IMR-90 (cell line): ENCODE results near the gene CTSO. TPM values are rescaled to one million over a fixed set of nuclear protein-coding genes. Genes with fewer than 3 reads are reported as not detected.

ENCODE experiments used
- ATAC-seq: fragments of 200-7000 bp; cut with Tn5 transposase; 2 replicates; pipeline ENCODE4 v1.9.1; 2020; ENCODE audit warnings: low read depth, mild to moderate bottlenecking, moderate library complexity
- BruUV-seq: library from RNA; stranded (reverse); fragments of 400-500 nt; replicated peaks from 2 replicates; lab custom pipeline; 2021; lab: Mats Ljungman, UMichigan
- CTCF ChIA-PET: fragments of 300-600 bp; formaldehyde crosslinking; extraction: SDS; loops from one replicate; lab custom pipeline; 2021; ENCODE audit warnings: antibody characterized with exemption; lab: Yijun Ruan, JAX
- POLR2A ChIA-PET: fragments of 300-600 bp; sonication (Branson Sonifier 250); formaldehyde crosslinking; loops from one replicate; lab custom pipeline; 2022; ENCODE audit warnings: antibody characterized with exemption; ENCODE audit not compliant: unreplicated experiment; lab: Charles Lee
- DNase-seq: peaks from one replicate; pipeline ENCODE4 v3.0.0; 2013
- H2AFZ ChIP-seq: replicated peaks from 2 replicates; pipeline ENCODE3; 2013; ENCODE audit warnings: low read length, mild to moderate bottlenecking; ENCODE audit not compliant: poor library complexity
- H2AK5ac ChIP-seq: 2 replicates; pipeline ENCODE4 v1.6.1; 2013; ENCODE audit warnings: low read depth, low read length, inconsistent platforms
- H2AK9ac ChIP-seq: replicated peaks from 2 replicates; pipeline ENCODE3; 2013; ENCODE audit warnings: mild to moderate bottlenecking, low read depth, low read length, moderate library complexity; ENCODE audit not compliant: poor library complexity
- H2BK120ac ChIP-seq: 2 replicates; pipeline ENCODE4 v1.6.1; 2013; ENCODE audit warnings: low read depth, low read length, inconsistent platforms
- H2BK15ac ChIP-seq: 3 replicates; pipeline ENCODE4 v1.6.1; 2013; ENCODE audit warnings: low read depth, low read length, inconsistent platforms
- H2BK20ac ChIP-seq: 2 replicates; pipeline ENCODE4 v1.6.1; 2013; ENCODE audit warnings: low read depth, mild to moderate bottlenecking, inconsistent platforms, low read length, moderate library complexity
- H2BK5ac ChIP-seq: 2 replicates; pipeline ENCODE4 v1.6.1; 2013; ENCODE audit warnings: mild to moderate bottlenecking, low read depth, low read length, inconsistent platforms; ENCODE audit not compliant: poor library complexity, severe bottlenecking
- H3K14ac ChIP-seq: replicated peaks from 2 replicates; pipeline ENCODE4 v1.6.1; 2013; ENCODE audit warnings: low read depth, low read length, inconsistent platforms
- H3K18ac ChIP-seq: 2 replicates; pipeline ENCODE4 v1.6.1; 2013; ENCODE audit warnings: low read depth, low read length, control low read depth
- H3K23ac ChIP-seq: 2 replicates; pipeline ENCODE4 v1.6.1; 2013; ENCODE audit warnings: low read depth, low read length, inconsistent platforms
- H3K27ac ChIP-seq: 2 replicates; pipeline ENCODE4 v1.5.1; 2013; ENCODE audit warnings: mild to moderate bottlenecking, control low read depth, low read length; ENCODE audit not compliant: insufficient read depth
- H3K27me3 ChIP-seq: 2 replicates; pipeline ENCODE4 v1.6.1; 2013; ENCODE audit warnings: low read length; ENCODE audit not compliant: control insufficient read depth, insufficient read depth
- H3K36me3 ChIP-seq: 2 replicates; pipeline ENCODE4 v1.6.1; 2013; ENCODE audit warnings: low read length, mixed read lengths; ENCODE audit not compliant: control insufficient read depth, insufficient read depth
- H3K4ac ChIP-seq: 2 replicates; pipeline ENCODE4 v1.6.1; 2013; ENCODE audit warnings: low read depth, low read length, inconsistent platforms
- H3K4me1 ChIP-seq: 2 replicates; pipeline ENCODE4 v1.6.1; 2013; ENCODE audit warnings: low read length, mixed read lengths; ENCODE audit not compliant: control insufficient read depth, insufficient read depth
- H3K4me2 ChIP-seq: 2 replicates; pipeline ENCODE4 v1.6.1; 2013; ENCODE audit warnings: low read depth, mild to moderate bottlenecking, control low read depth, low read length, moderate library complexity
- H3K4me3 ChIP-seq: 2 replicates; pipeline ENCODE4 v1.5.1; 2013; ENCODE audit warnings: low read depth, mild to moderate bottlenecking, control low read depth, low read length, moderate library complexity; ENCODE audit not compliant: insufficient read depth
- H3K56ac ChIP-seq: 2 replicates; pipeline ENCODE4 v1.6.1; 2013; ENCODE audit warnings: low read length, inconsistent platforms; ENCODE audit not compliant: insufficient read depth; ENCODE audit errors: extremely low read depth
- H3K79me1 ChIP-seq, 2 experiments: 2 replicates each; pipeline ENCODE4 v1.6.1; 2013; ENCODE audit warnings: low read length in 2 of 2, inconsistent platforms in 1 of 2, low read depth in 1 of 2
- H3K9ac ChIP-seq: 2 replicates; pipeline ENCODE4 v1.6.1; 2013; ENCODE audit warnings: low read depth, low read length, control low read depth
- H3K9me1 ChIP-seq: 2 replicates; pipeline ENCODE4 v1.6.1; 2013; ENCODE audit warnings: low read length, inconsistent platforms; ENCODE audit not compliant: insufficient read depth
- H3K9me3 ChIP-seq: 2 replicates; pipeline ENCODE4 v1.6.1; 2013; ENCODE audit warnings: low read length; ENCODE audit not compliant: control insufficient read depth, insufficient read depth
- H4K20me1 ChIP-seq: 2 replicates; pipeline ENCODE4 v1.6.1; 2013; ENCODE audit warnings: low read length, inconsistent platforms; ENCODE audit not compliant: insufficient read depth
- H4K5ac ChIP-seq: 2 replicates; pipeline ENCODE4 v1.6.1; 2013; ENCODE audit warnings: mild to moderate bottlenecking, low read depth, low read length, control low read depth
- H4K8ac ChIP-seq, 2 experiments: 2 replicates each; pipeline ENCODE4 v1.6.1; 2013; ENCODE audit warnings: low read depth in 2 of 2, low read length in 2 of 2, control low read depth in 1 of 2, inconsistent platforms in 1 of 2
- H4K91ac ChIP-seq: 2 replicates; pipeline ENCODE4 v1.6.1; 2013; ENCODE audit warnings: low read depth, low read length, inconsistent platforms; ENCODE audit not compliant: insufficient read depth
- CEBPB ChIP-seq: IDR thresholded peaks from 2 replicates; pipeline ENCODE4 v1.6.1; 2012; ENCODE audit warnings: low read depth, low read length, improper control_type of control experiment
- CTCF ChIP-seq: conservative IDR thresholded peaks from 2 replicates; pipeline ENCODE4 v1.5.1; 2012; ENCODE audit warnings: mild to moderate bottlenecking, low read depth, low read length, improper control_type of control experiment
- MAZ ChIP-seq: IDR thresholded peaks from 2 replicates; pipeline ENCODE4 v1.6.1; 2012; ENCODE audit warnings: low read depth, mild to moderate bottlenecking, low read length, improper control_type of control experiment, moderate library complexity, borderline replicate concordance
- MXI1 ChIP-seq: IDR thresholded peaks from 2 replicates; pipeline ENCODE4 v1.6.1; 2012; ENCODE audit warnings: low read depth, mild to moderate bottlenecking, low read length, moderate library complexity, borderline replicate concordance
- RAD21 ChIP-seq: IDR thresholded peaks from 2 replicates; pipeline ENCODE4 v1.6.1; 2012; ENCODE audit warnings: low read length, improper control_type of control experiment
- WGBS, 2 experiments: methylation state at CpG; one replicate each; pipeline versions ENCODE4 v1.1.5 to v1.1.7; 2013; ENCODE audit warnings: missing lambda C conversion rate in 2 of 2; ENCODE audit not compliant: insufficient read length in 1 of 2; ENCODE audit errors: extremely low coverage in 2 of 2; 5-methylcytosine and 5-hydroxymethylcytosine counted together
- dilution Hi-C: fragments of 300-500 bp; cut with HindIII; formaldehyde crosslinking; loops from one replicate; pipeline ENCODE4 v1.14.3; 2018; ENCODE audit warnings: low sequenced_read_pairs; ENCODE audit not compliant: unreplicated experiment
- in situ Hi-C: fragments of 300-500 bp; cut with MboI; formaldehyde crosslinking; loops from 3 replicates; pipeline ENCODE4 v1.14.3; 2019; ENCODE audit warnings: low sequenced_read_pairs, inconsistent platforms, mixed read lengths
- intact Hi-C: fragments of 100-400 bp; cut with micrococcal nuclease; formaldehyde crosslinking; loops from 2 replicates; pipeline ENCODE4 v1.10.0; 2022
- polyA plus RNA-seq, 3 experiments: library from polyadenylated mRNA; depleted of rRNA; stranded (reverse); fragments of >200 nt; gene quantifications; 2 replicates each; pipeline ENCODE4 v1.2.3, GENCODE V29; 2012; ENCODE audit warnings: low replicate concordance in 1 of 3
- total RNA-seq: library from RNA; depleted of rRNA; stranded (reverse); fragments of >200 nt; gene quantifications from 2 replicates; pipeline ENCODE4 v1.2.3, GENCODE V29; 2012

The CTSO gene
- total and polyA plus RNA-seq, 2 of the 4 experiments (the other 2 are of a cell fraction): 2.9 to 3.9 TPM

GRCh38 chr4:155904331-155904730 is 49.3 kb downstream of the CTSO start:
- Histone ChIP-seq H3K4me3 (no peak overlapping the region), H2BK120ac (no peak overlapping the region), H3K79me1 (no peaks in the 10 kb centered on the region), H4K5ac (no peak overlapping the region), H3K27ac (no peak overlapping the region), H4K8ac (no peak overlapping the region), H3K27me3 (peaks cover 2% of the 10 kb centered on the region; the same call in 1 of the 2 replicates), H3K9ac (no peak overlapping the region), H2AK9ac (no peak overlapping the region), H3K9me1 (no peaks in the 10 kb centered on the region), H2BK15ac (no peak overlapping the region), H3K18ac (no peak overlapping the region), H3K4me1 (peaks cover 2% of the 10 kb centered on the region; the same call in 1 of the 2 replicates), H3K23ac (no peak overlapping the region), H2BK5ac (no peak overlapping the region), H4K20me1 (no peaks in the 10 kb centered on the region), H3K36me3 (no peaks in the 10 kb centered on the region), H3K4ac (no peak overlapping the region), H2BK20ac (no peak overlapping the region), H3K14ac (no peak overlapping the region), H3K56ac (no peak overlapping the region), H2AK5ac (no peak overlapping the region), H2AFZ (no peak overlapping the region), H3K9me3 (no peaks in the 10 kb centered on the region), H3K4me2 (no peak overlapping the region), H4K91ac (no peak overlapping the region)
- no CpG with 5 or more reads among the region's 3 CpGs for WGBS, 2 experiments
- no TSS peak for BruUV-seq
- ChIA-PET CTCF (no interaction called here), POLR2A (no interaction called here)
- in situ Hi-C loops: no loop called here
- dilution Hi-C loops: no loop called here
- intact Hi-C loops: no loop called here
- ATAC-seq: no peak
- no peak for DNase-seq
- TF ChIP-seq CTCF (no peak), RAD21 (no peak), MXI1 (no peak), MAZ (no peak), CEBPB (0 out of 2 replicates have a peak, but pooled peaks have one; percentile 8)
